Omental fat pad (tissue), 4 donors: Measurements from ENCODE around the gene ADAMTS16. TPM values are rescaled to one million over a fixed set of nuclear protein-coding genes. Genes with fewer than 3 reads are reported as not detected.

Source experiments
- ATAC-seq: fragments of 150-250 bp; one replicate; pipeline ENCODE4 v1.9.1; 2016; ENCODE audit warnings: mild to moderate bottlenecking, moderate library complexity; ENCODE audit not compliant: low FRiP score
- DNase-seq: peaks from one replicate; pipeline ENCODE4 v3.0.0-alpha.2; 2019; ENCODE audit warnings: low spot score
- total RNA-seq, 4 donors: library from RNA; depleted of rRNA; stranded (reverse); fragments of >200 nt; gene quantifications; one replicate each; pipeline ENCODE4 v1.1.0, GENCODE V29; 2016
- TF ChIP-seq, protein P1 (sequence below), 3 donors: fragments of 450-650 bp; IDR thresholded peaks; one replicate each; pipeline ENCODE4 v1.5.1; 2016 to 2017; ENCODE audit warnings: antibody characterized with exemption in 3 of 3, mild to moderate bottlenecking in 3 of 3, moderate library complexity in 2 of 3

Gene ADAMTS16
- total RNA-seq, 4 donors from 2014 or later: 0.50 to 1.9 (median 1.3) TPM

DNA sequence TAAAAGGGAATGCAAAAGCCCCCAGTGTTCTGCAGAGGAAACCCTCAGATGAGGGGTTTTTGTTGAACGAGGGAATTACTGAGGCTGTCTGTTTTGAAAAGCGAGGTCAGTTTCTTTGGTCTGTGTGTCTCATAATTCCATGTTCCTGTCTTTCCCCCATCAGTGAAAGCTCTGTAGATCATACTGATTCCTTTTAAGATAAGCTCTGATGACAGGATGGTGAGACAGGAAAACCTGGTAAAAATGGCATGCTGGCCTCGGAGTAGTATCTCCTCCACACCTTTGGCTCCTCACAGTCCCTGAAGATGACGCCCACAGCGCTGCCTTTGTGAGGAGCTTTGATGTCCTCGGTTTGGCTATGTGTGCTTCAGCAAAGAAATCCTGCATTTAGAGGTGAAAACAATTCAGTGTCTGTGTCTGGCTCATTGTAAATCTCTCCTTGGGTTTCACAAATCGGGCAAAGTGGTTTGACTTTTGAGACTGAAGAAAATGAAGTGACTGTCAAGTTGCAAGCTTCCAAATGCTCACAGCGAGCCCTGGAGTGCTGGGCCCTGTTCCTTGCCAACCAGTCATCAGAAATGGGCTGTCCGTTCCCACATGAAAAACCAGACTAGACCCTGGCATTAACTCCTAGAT is 157.4 kb downstream of the ADAMTS16 start:
- TF ChIP-seq, protein P1, sequence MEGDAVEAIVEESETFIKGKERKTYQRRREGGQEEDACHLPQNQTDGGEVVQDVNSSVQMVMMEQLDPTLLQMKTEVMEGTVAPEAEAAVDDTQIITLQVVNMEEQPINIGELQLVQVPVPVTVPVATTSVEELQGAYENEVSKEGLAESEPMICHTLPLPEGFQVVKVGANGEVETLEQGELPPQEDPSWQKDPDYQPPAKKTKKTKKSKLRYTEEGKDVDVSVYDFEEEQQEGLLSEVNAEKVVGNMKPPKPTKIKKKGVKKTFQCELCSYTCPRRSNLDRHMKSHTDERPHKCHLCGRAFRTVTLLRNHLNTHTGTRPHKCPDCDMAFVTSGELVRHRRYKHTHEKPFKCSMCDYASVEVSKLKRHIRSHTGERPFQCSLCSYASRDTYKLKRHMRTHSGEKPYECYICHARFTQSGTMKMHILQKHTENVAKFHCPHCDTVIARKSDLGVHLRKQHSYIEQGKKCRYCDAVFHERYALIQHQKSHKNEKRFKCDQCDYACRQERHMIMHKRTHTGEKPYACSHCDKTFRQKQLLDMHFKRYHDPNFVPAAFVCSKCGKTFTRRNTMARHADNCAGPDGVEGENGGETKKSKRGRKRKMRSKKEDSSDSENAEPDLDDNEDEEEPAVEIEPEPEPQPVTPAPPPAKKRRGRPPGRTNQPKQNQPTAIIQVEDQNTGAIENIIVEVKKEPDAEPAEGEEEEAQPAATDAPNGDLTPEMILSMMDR (IDR thresholded peaks at IDR 0.05): no peak
- DNase-seq: no peak
- ATAC-seq: no peak

DNA sequence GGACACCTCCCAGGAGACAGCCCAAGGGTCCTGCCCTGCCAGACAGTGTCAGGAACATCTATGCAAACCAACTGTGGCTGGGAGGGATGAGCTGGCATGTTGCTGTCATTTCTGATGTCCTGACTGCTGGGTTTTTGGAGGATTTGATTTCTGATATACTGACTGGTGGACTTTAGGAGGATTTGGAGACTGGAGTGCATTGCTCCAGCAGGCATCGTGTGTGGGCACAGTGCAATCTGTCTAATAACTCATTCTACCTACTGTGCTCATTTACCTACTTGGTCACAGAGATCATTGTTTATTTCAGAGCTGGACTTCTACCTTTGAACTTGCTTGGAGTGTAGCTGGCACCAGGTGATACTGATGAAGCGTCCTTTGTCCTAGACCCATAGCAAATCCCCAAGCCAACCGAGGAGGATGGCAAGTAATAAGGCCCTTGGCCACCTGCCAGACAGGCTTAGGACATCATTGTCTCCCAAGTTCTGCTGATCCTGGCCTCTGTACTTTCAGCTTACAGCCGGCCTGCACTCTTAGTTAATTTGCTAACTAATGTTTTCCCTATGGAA is 158.0 kb downstream of the ADAMTS16 start:
- DNase-seq (no peak), ATAC-seq (no peak)
- TF ChIP-seq, protein P1 (IDR thresholded peaks at IDR 0.05): no peak

DNA sequence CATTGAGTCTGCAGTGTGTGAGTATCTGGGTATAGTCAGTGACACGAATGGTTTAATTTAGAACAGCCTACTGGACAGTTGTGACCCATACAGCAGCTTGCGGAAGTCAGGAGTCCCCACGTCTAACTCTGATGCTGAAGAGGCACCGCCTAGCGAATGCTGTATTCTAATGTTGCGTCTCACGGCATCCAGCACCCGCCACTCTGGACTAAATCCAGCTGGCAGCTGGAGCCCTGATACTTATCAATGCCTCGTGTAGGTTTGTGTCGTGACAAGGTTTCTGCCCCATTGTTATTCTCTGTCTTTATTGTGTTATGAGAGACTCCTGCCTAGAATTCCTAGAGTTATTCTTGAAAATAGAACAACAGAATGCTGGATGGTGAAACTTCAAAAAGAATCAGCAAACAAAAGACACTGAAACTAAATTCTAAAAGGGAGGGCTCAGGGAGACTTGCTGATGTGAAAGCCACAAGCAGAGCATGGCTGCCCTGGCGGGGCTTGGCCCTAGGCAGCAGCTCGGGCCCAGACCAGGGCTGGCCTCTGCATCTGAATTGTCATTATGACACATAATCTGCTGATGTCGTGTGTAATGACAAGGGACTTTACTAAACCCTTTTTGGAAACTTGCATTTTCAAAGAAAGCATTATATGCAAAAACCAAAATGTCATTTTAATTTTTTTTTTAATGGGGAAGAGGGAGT is 158.9 kb downstream of the ADAMTS16 start:
- no peak for ATAC-seq
- TF ChIP-seq, protein P1 (IDR thresholded peaks at IDR 0.05): no peak
- no peak for DNase-seq

- DNase-seq (no peak), ATAC-seq (no peak)
- TF ChIP-seq, protein P1 (IDR thresholded peaks at IDR 0.05): no peak
These were observed 161.0 kb downstream of the ADAMTS16 start for GRCh38 chr5:5301176-5301575.

DNA sequence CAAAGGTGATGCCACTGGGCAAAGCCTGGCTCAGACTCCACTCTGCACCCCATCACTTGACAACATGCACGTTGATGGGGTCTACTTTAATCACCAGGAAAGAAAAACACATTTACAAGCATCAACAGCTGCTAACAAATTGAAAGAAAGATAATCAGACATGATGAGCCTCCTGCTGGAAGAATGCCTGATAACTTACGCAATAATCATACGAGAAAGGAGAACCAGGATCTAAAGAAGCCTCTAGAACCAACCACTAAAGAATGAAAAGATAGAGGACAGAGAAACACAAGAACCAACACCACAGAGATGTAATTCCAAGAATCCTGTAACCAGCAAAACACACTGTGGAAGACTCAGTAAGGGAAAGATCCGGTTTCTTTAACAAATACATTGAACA is 162.1 kb downstream of the ADAMTS16 start:
- TF ChIP-seq, protein P1 (IDR thresholded peaks at IDR 0.05): no peak
- no peak for DNase-seq
- ATAC-seq: no peak

DNA sequence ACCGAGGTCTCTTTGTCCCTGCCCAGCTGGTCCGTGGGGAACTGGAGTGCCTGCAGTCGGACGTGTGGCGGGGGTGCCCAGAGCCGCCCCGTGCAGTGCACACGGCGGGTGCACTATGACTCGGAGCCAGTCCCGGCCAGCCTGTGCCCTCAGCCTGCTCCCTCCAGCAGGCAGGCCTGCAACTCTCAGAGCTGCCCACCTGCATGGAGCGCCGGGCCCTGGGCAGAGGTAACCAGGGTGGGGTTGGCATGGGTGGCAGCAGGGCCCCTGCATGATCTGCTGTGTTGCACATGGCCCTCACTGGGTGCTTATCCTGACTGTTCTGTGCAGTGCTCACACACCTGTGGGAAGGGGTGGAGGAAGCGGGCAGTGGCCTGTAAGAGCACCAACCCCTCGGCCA is 163.1 kb downstream of the ADAMTS16 start:
- TF ChIP-seq, protein P1 (IDR thresholded peaks at IDR 0.05): no peak
- no peak for DNase-seq
- no peak for ATAC-seq
